PC-3 (cell line): Measurements from ENCODE around the gene MAD1L1. TPM values are rescaled to one million over a fixed set of nuclear protein-coding genes. Genes with fewer than 3 reads are reported as not detected.

Source experiments
- ATAC-seq: fragments of 200-7000 bp; cut with Tn5 transposase; 2 replicates; pipeline ENCODE4 v1.9.1; 2020; ENCODE audit warnings: mild to moderate bottlenecking, moderate library complexity
- BruUV-seq: library from RNA; stranded (reverse); fragments of 400-500 nt; replicated peaks from 2 replicates; lab custom pipeline; 2021; lab: Mats Ljungman, UMichigan
- CTCF ChIA-PET: fragments of 300-600 bp; sonication (Branson Sonifier 250); formaldehyde crosslinking; loops from one replicate; lab custom pipeline; 2022; ENCODE audit warnings: antibody characterized with exemption; lab: Charles Lee
- POLR2A ChIA-PET: fragments of 300-600 bp; sonication (Branson Sonifier 250); formaldehyde crosslinking; loops from one replicate; lab custom pipeline; 2022; ENCODE audit warnings: antibody characterized with exemption; ENCODE audit not compliant: unreplicated experiment; lab: Charles Lee
- DNase-seq: peaks from one replicate; pipeline ENCODE4 v3.0.0-alpha.2; 2015
- H2AFZ ChIP-seq: fragments of 300-600 bp; sonication (generic); 2 replicates; pipeline ENCODE4 v1.6.0; 2016; ENCODE audit warnings: antibody characterized with exemption, low read length
- H3F3A ChIP-seq: fragments of 300-600 bp; sonication (generic); one replicate; pipeline ENCODE4 v1.6.0; 2017; ENCODE audit warnings: antibody characterized with exemption, low read length, control low read depth, mild to moderate bottlenecking; ENCODE audit not compliant: unreplicated experiment
- H3K27ac ChIP-seq: fragments of 300-600 bp; sonication (generic); 2 replicates; pipeline ENCODE4 v1.5.1; 2016; ENCODE audit warnings: mild to moderate bottlenecking, low read length
- H3K27me3 ChIP-seq: fragments of 300-600 bp; sonication (generic); 2 replicates; pipeline ENCODE4 v1.6.1; 2016; ENCODE audit warnings: low read length, mixed read lengths
- H3K36me3 ChIP-seq: fragments of 300-600 bp; sonication (generic); 2 replicates; pipeline ENCODE4 v1.6.1; 2016; ENCODE audit warnings: low read depth, mixed run types, low read length, mixed read lengths
- H3K4me1 ChIP-seq: fragments of 300-600 bp; sonication (generic); 2 replicates; pipeline ENCODE4 v1.5.1; 2016; ENCODE audit warnings: low read length; ENCODE audit not compliant: insufficient read depth
- H3K4me2 ChIP-seq: fragments of 300-600 bp; sonication (generic); 2 replicates; pipeline ENCODE4 v1.6.0; 2016; ENCODE audit warnings: low read length
- H3K4me3 ChIP-seq: fragments of 300-600 bp; sonication (generic); 2 replicates; pipeline ENCODE4 v1.5.1; 2016; ENCODE audit warnings: mild to moderate bottlenecking, low read length, mixed read lengths
- H3K79me2 ChIP-seq: fragments of 300-600 bp; sonication (generic); 2 replicates; pipeline ENCODE4 v1.6.1; 2017; ENCODE audit warnings: low read length, mixed read lengths
- H3K9ac ChIP-seq: fragments of 300-600 bp; sonication (generic); 2 replicates; pipeline ENCODE4 v1.6.0; 2016; ENCODE audit warnings: mild to moderate bottlenecking, low read length
- H3K9me2 ChIP-seq: fragments of 300-600 bp; sonication (generic); replicated peaks from 2 replicates; pipeline ENCODE4 v1.6.1; 2016; ENCODE audit warnings: mixed run types, low read length, mixed read lengths
- H3K9me3 ChIP-seq: fragments of 300-600 bp; sonication (generic); 2 replicates; pipeline ENCODE4 v1.6.1; 2016; ENCODE audit warnings: low read length, mixed read lengths
- H4K20me1 ChIP-seq: fragments of 300-600 bp; sonication (generic); 2 replicates; pipeline ENCODE4 v1.6.1; 2016; ENCODE audit warnings: low read length, mixed read lengths
- CTCF ChIP-seq: fragments of 300-600 bp; sonication (generic); conservative IDR thresholded peaks from 2 replicates; pipeline ENCODE4 v1.5.1; 2017; ENCODE audit warnings: antibody characterized with exemption, low read depth, mild to moderate bottlenecking, low read length
- EZH2 ChIP-seq: fragments of 300-600 bp; sonication (generic); IDR thresholded peaks from one replicate; pipeline ENCODE4 v1.6.1; 2017; ENCODE audit warnings: antibody characterized with exemption, mild to moderate bottlenecking, low read length; ENCODE audit not compliant: unreplicated experiment
- EZH2phosphoT487 ChIP-seq: fragments of 300-600 bp; sonication (generic); IDR thresholded peaks from 2 replicates; pipeline ENCODE4 v1.6.1; 2018; ENCODE audit warnings: mild to moderate bottlenecking, antibody characterized with exemption, low read length, borderline replicate concordance
- intact Hi-C: fragments of 100-400 bp; cut with micrococcal nuclease; formaldehyde crosslinking; loops from 2 replicates; pipeline ENCODE4 v1.9.0; 2023
- total RNA-seq: library from RNA; depleted of rRNA; stranded (reverse); fragments of >200 nt; gene quantifications from 2 replicates; pipeline ENCODE4 v1.2.3, GENCODE V29; 2014

The MAD1L1 gene
- total RNA-seq, 1 experiment from 2014 or later: 88.4 TPM

GRCh38 chr7:2214636-2215035 is 18.1 kb downstream of the MAD1L1 start:
- H3K4me2 ChIP-seq: no peak overlapping the region
- no peak overlapping the region for H2AFZ ChIP-seq
- intact Hi-C loops: no loop called here
- H3F3A ChIP-seq: no peaks in the 10 kb centered on the region
- H3K36me3 ChIP-seq: peaks cover 29% of the 10 kb centered on the region
- no peak overlapping the region for H3K4me3 ChIP-seq
- DNase-seq (no peak), ATAC-seq (peak; percentile 52)
- H3K27me3 ChIP-seq: no peaks in the 10 kb centered on the region
- H3K4me1 ChIP-seq: no peaks in the 10 kb centered on the region
- BruUV-seq: no TSS peak
- H3K9ac ChIP-seq: no peak overlapping the region
- H3K27ac ChIP-seq: no peak overlapping the region
- no peaks in the 10 kb centered on the region for H3K9me3 ChIP-seq
- no peaks in the 10 kb centered on the region for H3K9me2 ChIP-seq
- TF ChIP-seq EZH2phosphoT487 (no peak), EZH2 (no peak), CTCF (no peak)
- ChIA-PET CTCF (no interaction called here), POLR2A (no interaction called here)
- no peaks in the 10 kb centered on the region for H4K20me1 ChIP-seq
- no peaks in the 10 kb centered on the region for H3K79me2 ChIP-seq

- Histone ChIP-seq H3K79me2 (no peaks in the 10 kb centered on the region), H3K27ac (no peak overlapping the region), H2AFZ (no peak overlapping the region), H4K20me1 (no peaks in the 10 kb centered on the region), H3K4me3 (no peak overlapping the region), H3K36me3 (peaks cover 29% of the 10 kb centered on the region), H3F3A (no peaks in the 10 kb centered on the region), H3K27me3 (no peaks in the 10 kb centered on the region), H3K4me2 (no peak overlapping the region), H3K9me2 (no peaks in the 10 kb centered on the region), H3K9me3 (no peaks in the 10 kb centered on the region), H3K9ac (no peak overlapping the region), H3K4me1 (no peaks in the 10 kb centered on the region)
- BruUV-seq: no TSS peak
- ChIA-PET POLR2A (no interaction called here), CTCF (no interaction called here)
- ATAC-seq (no peak), DNase-seq (no peak)
- TF ChIP-seq CTCF (no peak), EZH2 (no peak), EZH2phosphoT487 (no peak)
- intact Hi-C loops: no loop called here
Observed at GRCh38 chr7:2213551-2214215, 19.1 kb downstream of the MAD1L1 start.

GRCh38 chr7:2212906-2213305 is 19.8 kb downstream of the MAD1L1 start:
- no peaks in the 10 kb centered on the region for H4K20me1 ChIP-seq
- DNase-seq: peak; percentile 22
- ChIA-PET POLR2A (no interaction called here), CTCF (no interaction called here)
- no peaks in the 10 kb centered on the region for H3K27me3 ChIP-seq
- peaks cover 37% of the 10 kb centered on the region for H3K36me3 ChIP-seq
- BruUV-seq: no TSS peak
- no peak overlapping the region for H3K9ac ChIP-seq
- H3K79me2 ChIP-seq: no peaks in the 10 kb centered on the region
- H3K4me1 ChIP-seq: no peaks in the 10 kb centered on the region
- H3K9me2 ChIP-seq: no peaks in the 10 kb centered on the region
- intact Hi-C loops: no loop called here
- no peak overlapping the region for H3K4me2 ChIP-seq
- H3F3A ChIP-seq: no peaks in the 10 kb centered on the region
- no peak overlapping the region for H3K27ac ChIP-seq
- peak; percentile 79 for ATAC-seq
- H3K4me3 ChIP-seq: no peak overlapping the region
- H3K9me3 ChIP-seq: no peaks in the 10 kb centered on the region
- TF ChIP-seq EZH2 (no peak), EZH2phosphoT487 (no peak), CTCF (no peak)
- no peak overlapping the region for H2AFZ ChIP-seq
